Gastrocnemius medialis (tissue), 4 donors: ENCODE measurements around the gene TUBB. TPM values are rescaled to one million over a fixed set of nuclear protein-coding genes. Genes with fewer than 3 reads are reported as not detected.

ENCODE experiments used
- ATAC-seq, 2 donors: fragments of 150-250 bp; one replicate each; pipeline ENCODE4 v1.9.1; 2016
- DNase-seq, 2 donors: peaks; one replicate each; pipeline ENCODE4 v3.0.0-alpha.2; 2019
- H3K27ac ChIP-seq, 4 donors: fragments of 200-600 bp; sonication (generic); 1 replicate in 1 of 4; 2 replicates in 3 of 4; pipeline ENCODE4 v1.5.1; 2016 to 2018; ENCODE audit warnings: mild to moderate bottlenecking in 2 of 4, moderate library complexity in 1 of 4
- H3K27me3 ChIP-seq, 3 donors: fragments of 200-600 bp; sonication (generic) in 2 of 3; 1 replicate in 1 of 3; 2 replicates in 2 of 3; pipeline versions ENCODE4 v1.5.1 to v1.6.0; 2016 to 2019; ENCODE audit warnings: mild to moderate bottlenecking in 1 of 3, moderate library complexity in 1 of 3
- H3K36me3 ChIP-seq, 2 donors: fragments of 200-600 bp; sonication (generic) in 1 of 2; one replicate each; pipeline ENCODE4 v1.5.1; 2017 to 2018
- H3K4me1 ChIP-seq, 2 donors: fragments of 200-600 bp; sonication (generic) in 1 of 2; one replicate each; pipeline ENCODE4 v1.5.1; 2016 to 2017; ENCODE audit warnings: mild to moderate bottlenecking in 2 of 2
- H3K4me3 ChIP-seq, 4 donors: fragments of 200-600 bp; sonication (generic) in 3 of 4; 1 replicate in 1 of 4; 2 replicates in 3 of 4; pipeline ENCODE4 v1.5.1; 2016 to 2019; ENCODE audit warnings: mild to moderate bottlenecking in 2 of 4
- H3K9me3 ChIP-seq, 3 donors: fragments of 200-600 bp; sonication (generic) in 2 of 3; 1 replicate in 1 of 3; 2 replicates in 2 of 3; pipeline ENCODE4 v1.5.1; 2016 to 2019
- CTCF ChIP-seq, 5 experiments: fragments of 450-650 bp in 3 of 5; fragments of 200-600 bp in 2 of 5; sonication (generic) in 2 of 5; IDR thresholded peaks in 4 of 5; conservative IDR thresholded peaks in 1 of 5; 1 replicate in 4 of 5; 2 replicates in 1 of 5; pipeline ENCODE4 v1.5.1; 2016 to 2019; ENCODE audit warnings: antibody characterized with exemption in 5 of 5, mild to moderate bottlenecking in 3 of 5, moderate library complexity in 3 of 5
- POLR2A ChIP-seq, 2 donors: fragments of 450-650 bp; IDR thresholded peaks; one replicate each; pipeline ENCODE4 v1.6.1; 2017; ENCODE audit warnings: antibody characterized with exemption in 2 of 2, mild to moderate bottlenecking in 2 of 2, moderate library complexity in 2 of 2
- in situ Hi-C, 4 donors: fragments of 200-750 bp; cut with MboI; loops; one replicate each; pipeline versions ENCODE4 v1.15.0 to v1.8.0; 2017; ENCODE audit warnings: low sequenced_read_pairs in 4 of 4
- intact Hi-C: fragments of 100-400 bp; cut with DNase I; formaldehyde crosslinking; loops from one replicate; pipeline ENCODE4 v1.15.1; 2023; ENCODE audit warnings: low total_unique reads
- total RNA-seq, 4 donors: library from RNA; depleted of rRNA; stranded (reverse); fragments of >200 nt; gene quantifications; one replicate each; pipeline versions ENCODE4 v1.1.0 to v1.2.3, GENCODE V29; 2016

TUBB gene
- total RNA-seq, 4 donors from 2014 or later, result 79.7 to 294 (median 193) TPM

- no peaks in the 10 kb centered on the region for H3K9me3 ChIP-seq
- in situ Hi-C loops (loop anchor here in 3 of 4 donors (10.0 to 25.0 kb wide), 3 partner anchors 84 to 147 kb away; partner anchors contain the start of gene DDR1 (in 1 of the 3)), intact Hi-C loops (loop anchor here (5.0 to 10.0 kb wide), 2 partner anchors 174 to 347 kb away; partner anchors contain the start of gene VARS2)
- no peak overlapping the region for H3K4me3 ChIP-seq
- H3K4me1 ChIP-seq, result peaks cover 22 to 24% of the 10 kb centered on the region in 2 donors
- no peak for DNase-seq
- TF ChIP-seq POLR2A (IDR thresholded peaks at IDR 0.05), result no peak
- no peak for TF ChIP-seq CTCF (IDR thresholded peaks at IDR 0.05 in 4 of 5, conservative IDR thresholded peaks at IDR 0.05 in 1 of 5)
- H3K36me3 ChIP-seq, result peaks cover 0 to 56% of the 10 kb centered on the region in 2 donors
- no peak for ATAC-seq
- H3K27me3 ChIP-seq, result no peaks in the 10 kb centered on the region
- H3K27ac ChIP-seq, result no peak overlapping the region
Measured at GRCh38 chr6:30740540-30740870, 20.4 kb downstream of the TUBB start.

GRCh38 chr6:30741063-30741779 lies 21.1 kb downstream of the TUBB start:
- Histone ChIP-seq H3K36me3 (peaks cover 0 to 49% of the 10 kb centered on the region in 2 donors), H3K4me1 (peaks cover 22 to 24% of the 10 kb centered on the region in 2 donors), H3K4me3 (peak overlapping the region; percentile 63 to 83 (median 74)), H3K27ac (peak overlapping the region; percentile 86 to 94 (median 86)), H3K27me3 (no peaks in the 10 kb centered on the region), H3K9me3 (no peaks in the 10 kb centered on the region)
- TF ChIP-seq POLR2A (IDR thresholded peaks at IDR 0.05) (no peak), CTCF (IDR thresholded peaks at IDR 0.05 in 4 of 5, conservative IDR thresholded peaks at IDR 0.05 in 1 of 5) (no peak)
- intact Hi-C loops, result loop anchor here (5.0 to 10.0 kb wide), 2 partner anchors 174 to 346 kb away; partner anchors contain the start of gene VARS2
- no peak for ATAC-seq
- DNase-seq, result no peak
- in situ Hi-C loops, result loop anchor here in 3 of 4 donors (10.0 to 25.0 kb wide), 3 partner anchors 84 to 146 kb away; partner anchors contain the start of gene DDR1 (in 1 of the 3)

- no peaks in the 10 kb centered on the region for H3K27me3 ChIP-seq
- H3K36me3 ChIP-seq, result peaks cover 0 to 43% of the 10 kb centered on the region in 2 donors
- no peaks in the 10 kb centered on the region for H3K9me3 ChIP-seq
- H3K27ac ChIP-seq, result peak overlapping the region; percentile 86 to 94 (median 86)
- DNase-seq (no peak), ATAC-seq (no peak)
- peak overlapping the region; percentile 63 to 83 (median 74) for H3K4me3 ChIP-seq
- TF ChIP-seq POLR2A (IDR thresholded peaks at IDR 0.05) (no peak), CTCF (IDR thresholded peaks at IDR 0.05 in 4 of 5, conservative IDR thresholded peaks at IDR 0.05 in 1 of 5) (no peak)
- peaks cover 22 to 24% of the 10 kb centered on the region in 2 donors for H3K4me1 ChIP-seq
- intact Hi-C loops (loop anchor here (2.0 to 10.0 kb wide), 3 partner anchors 21 to 345 kb away; partner anchors contain the start of genes TUBB and VARS2), in situ Hi-C loops (loop anchor here in 3 of 4 donors (10.0 to 25.0 kb wide), 3 partner anchors 83 to 145 kb away; partner anchors contain the start of gene DDR1 (in 1 of the 3))
Measured at GRCh38 chr6:30741789-30742315, 21.7 kb downstream of the TUBB start.

GRCh38 chr6:30742316-30743098 lies 22.4 kb downstream of the TUBB start, which contains the start of gene FLOT1:
Gene FLOT1, minus strand, starts transcription at chr6:30742687. Its CDS starts 498 bp downstream, at chr6:30742189.
- no peaks in the 10 kb centered on the region for H3K9me3 ChIP-seq
- TF ChIP-seq CTCF (IDR thresholded peaks at IDR 0.05 in 4 of 5, conservative IDR thresholded peaks at IDR 0.05 in 1 of 5) (peak in 1 of 5 experiments; percentile 8), POLR2A (IDR thresholded peaks at IDR 0.05) (peak; percentile 70 to 71)
- peaks cover 0 to 37% of the 10 kb centered on the region in 2 donors for H3K36me3 ChIP-seq
- H3K4me3 ChIP-seq, result peak within 1 kb of the TSS; percentile 63 to 83 (median 74)
- in situ Hi-C loops, result loop anchor here in 3 of 4 donors (10.0 to 25.0 kb wide), 3 partner anchors 82 to 145 kb away; partner anchors contain the start of gene DDR1 (in 1 of the 3)
- peaks cover 22 to 24% of the 10 kb centered on the region in 2 donors for H3K4me1 ChIP-seq
- H3K27me3 ChIP-seq, result no peaks in the 10 kb centered on the region
- H3K27ac ChIP-seq, result peak within 1 kb of the TSS; percentile 86 to 94 (median 86)
- DNase-seq (peak; percentile 93 to 98), ATAC-seq (peak; percentile 79 to 84)
- intact Hi-C loops, result loop anchor here (1.0 to 10.0 kb wide), 4 partner anchors 10 to 345 kb away; partner anchors contain the start of genes TUBB and VARS2
